Neutrophil (primary cell): ENCODE measurements around the gene TTC7B.

Experiments
- H3K27ac ChIP-seq: fragments of 200-600 bp; sonication (generic); 2 replicates; pipeline ENCODE4 v1.5.1; 2016; ENCODE audit warnings: mild to moderate bottlenecking, moderate library complexity
- H3K27me3 ChIP-seq: fragments of 200-600 bp; sonication (generic); 2 replicates; pipeline ENCODE4 v1.6.0; 2016; ENCODE audit warnings: mild to moderate bottlenecking
- H3K36me3 ChIP-seq: fragments of 200-600 bp; sonication (generic); 2 replicates; pipeline ENCODE4 v1.5.1; 2017
- H3K4me1 ChIP-seq, 2 experiments: fragments of 200-600 bp in 1 of 2; sonication (generic) in 1 of 2; 1 replicate in 1 of 2; 2 replicates in 1 of 2; pipeline versions ENCODE4 v1.5.1 to v1.6.1; 2013 to 2016; ENCODE audit warnings: low read depth in 1 of 2, low read length in 1 of 2, mild to moderate bottlenecking in 1 of 2, moderate library complexity in 1 of 2; ENCODE audit not compliant: control insufficient read depth in 1 of 2, insufficient read depth in 1 of 2
- H3K4me3 ChIP-seq, 2 experiments: fragments of 200-600 bp in 1 of 2; sonication (generic) in 1 of 2; 1 replicate in 1 of 2; 2 replicates in 1 of 2; pipeline ENCODE4 v1.5.1; 2013 to 2016; ENCODE audit warnings: low read depth in 1 of 2, low read length in 1 of 2, mild to moderate bottlenecking in 1 of 2, moderate library complexity in 1 of 2
- H3K9me3 ChIP-seq: fragments of 200-600 bp; sonication (generic); 2 replicates; pipeline ENCODE4 v1.5.1; 2016
- TF ChIP-seq, protein P1 (sequence below): fragments of 200-600 bp; sonication (generic); IDR thresholded peaks from 2 replicates; pipeline ENCODE4 v1.5.1; 2016; ENCODE audit warnings: antibody characterized with exemption

TTC7B gene

DNA sequence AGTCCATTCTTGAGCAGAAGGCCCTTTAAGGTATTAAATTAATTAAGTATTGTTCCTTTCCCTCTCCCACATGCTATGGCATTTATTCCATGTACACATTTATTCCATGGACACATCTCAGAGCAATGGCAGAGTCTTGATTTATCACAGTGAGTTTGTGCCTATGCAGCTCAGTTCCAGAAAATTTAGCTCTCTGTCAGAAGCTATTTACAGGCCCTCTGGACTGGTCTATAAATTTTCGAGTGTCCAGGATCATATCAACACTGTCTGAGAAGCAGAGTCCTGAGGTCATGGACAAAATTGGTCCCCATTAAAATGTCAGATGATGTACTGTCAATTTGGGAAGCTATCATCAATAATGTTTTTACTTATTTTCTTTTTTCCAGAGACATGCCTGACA lies 65.5 kb downstream of the TTC7B start:
- no peaks in the 10 kb centered on the region for H3K36me3 ChIP-seq
- TF ChIP-seq, protein P1, sequence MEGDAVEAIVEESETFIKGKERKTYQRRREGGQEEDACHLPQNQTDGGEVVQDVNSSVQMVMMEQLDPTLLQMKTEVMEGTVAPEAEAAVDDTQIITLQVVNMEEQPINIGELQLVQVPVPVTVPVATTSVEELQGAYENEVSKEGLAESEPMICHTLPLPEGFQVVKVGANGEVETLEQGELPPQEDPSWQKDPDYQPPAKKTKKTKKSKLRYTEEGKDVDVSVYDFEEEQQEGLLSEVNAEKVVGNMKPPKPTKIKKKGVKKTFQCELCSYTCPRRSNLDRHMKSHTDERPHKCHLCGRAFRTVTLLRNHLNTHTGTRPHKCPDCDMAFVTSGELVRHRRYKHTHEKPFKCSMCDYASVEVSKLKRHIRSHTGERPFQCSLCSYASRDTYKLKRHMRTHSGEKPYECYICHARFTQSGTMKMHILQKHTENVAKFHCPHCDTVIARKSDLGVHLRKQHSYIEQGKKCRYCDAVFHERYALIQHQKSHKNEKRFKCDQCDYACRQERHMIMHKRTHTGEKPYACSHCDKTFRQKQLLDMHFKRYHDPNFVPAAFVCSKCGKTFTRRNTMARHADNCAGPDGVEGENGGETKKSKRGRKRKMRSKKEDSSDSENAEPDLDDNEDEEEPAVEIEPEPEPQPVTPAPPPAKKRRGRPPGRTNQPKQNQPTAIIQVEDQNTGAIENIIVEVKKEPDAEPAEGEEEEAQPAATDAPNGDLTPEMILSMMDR = no peak
- no peaks in the 10 kb centered on the region for H3K4me1 ChIP-seq
- no peaks in the 10 kb centered on the region for H3K27me3 ChIP-seq
- no peak overlapping the region for H3K4me3 ChIP-seq
- no peaks in the 10 kb centered on the region for H3K9me3 ChIP-seq
- H3K27ac ChIP-seq = no peak overlapping the region

DNA sequence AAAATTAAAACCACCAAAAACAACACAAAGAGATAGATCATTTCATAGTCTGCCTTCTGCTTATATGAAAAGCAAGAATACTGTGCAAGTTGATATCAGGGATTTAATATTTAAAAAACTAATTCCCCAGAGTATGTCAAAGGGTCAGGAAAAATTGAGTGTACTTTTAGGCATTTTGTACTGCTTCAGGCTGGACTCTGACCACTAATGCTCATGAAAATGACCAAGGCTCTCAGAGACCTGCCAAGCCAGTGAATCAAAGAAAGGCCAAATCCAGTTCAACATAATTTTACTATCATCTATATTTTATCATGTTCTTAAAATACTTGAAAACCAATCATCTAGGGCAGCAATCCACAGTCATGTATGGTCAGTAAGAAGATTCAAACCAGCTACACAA lies 66.0 kb downstream of the TTC7B start:
- H3K27ac ChIP-seq = no peak overlapping the region
- H3K4me3 ChIP-seq = no peak overlapping the region
- no peaks in the 10 kb centered on the region for H3K9me3 ChIP-seq
- TF ChIP-seq, protein P1 = no peak
- no peaks in the 10 kb centered on the region for H3K36me3 ChIP-seq
- H3K27me3 ChIP-seq = no peaks in the 10 kb centered on the region
- no peaks in the 10 kb centered on the region for H3K4me1 ChIP-seq

DNA sequence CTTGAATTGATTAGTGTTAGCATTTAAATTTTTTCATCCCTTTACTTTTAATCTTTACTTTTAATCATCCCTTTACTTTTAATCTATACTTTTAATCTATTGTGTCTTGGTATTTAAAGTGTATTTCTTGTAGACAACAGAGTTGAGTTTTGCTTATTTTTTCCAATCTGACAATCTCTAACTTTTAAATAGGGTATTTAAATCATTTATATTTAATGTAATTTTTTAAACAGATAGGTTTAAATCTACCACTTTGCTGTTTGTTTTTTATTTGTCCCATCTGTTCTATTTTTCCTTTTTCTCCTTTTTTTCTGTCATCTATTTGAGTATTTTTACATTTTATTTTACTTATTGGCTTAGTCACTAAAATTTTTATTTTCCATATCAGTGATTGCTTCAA lies 68.3 kb downstream of the TTC7B start:
- TF ChIP-seq, protein P1 = no peak
- H3K27ac ChIP-seq = no peak overlapping the region
- no peaks in the 10 kb centered on the region for H3K27me3 ChIP-seq
- H3K4me1 ChIP-seq = no peaks in the 10 kb centered on the region
- no peaks in the 10 kb centered on the region for H3K9me3 ChIP-seq
- no peaks in the 10 kb centered on the region for H3K36me3 ChIP-seq
- no peak overlapping the region for H3K4me3 ChIP-seq

DNA sequence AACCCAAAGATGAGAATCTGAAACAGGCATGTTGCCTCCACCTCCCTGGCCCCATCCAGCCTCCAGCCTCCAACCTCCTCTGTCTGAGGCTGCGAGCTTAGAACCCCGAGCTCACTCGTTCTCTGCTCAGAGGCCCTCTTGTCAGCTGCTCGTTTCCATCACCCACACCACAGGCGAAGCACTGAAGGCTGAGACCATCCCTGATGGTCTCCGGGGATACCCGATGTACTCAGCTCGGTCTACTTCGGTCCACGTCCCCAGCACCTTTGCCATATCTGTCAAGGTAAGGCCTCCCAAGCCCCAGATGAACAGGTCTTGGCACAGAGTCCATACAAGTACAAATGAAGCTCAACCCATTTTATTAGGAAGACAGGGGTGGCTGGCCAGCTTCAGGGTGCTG lies 72.4 kb downstream of the TTC7B start:
- H3K27ac ChIP-seq = no peak overlapping the region
- H3K4me1 ChIP-seq = peaks cover 18 to 28% of the 10 kb centered on the region in 2 experiments
- no peaks in the 10 kb centered on the region for H3K9me3 ChIP-seq
- TF ChIP-seq, protein P1 = no peak
- H3K27me3 ChIP-seq = no peaks in the 10 kb centered on the region
- H3K36me3 ChIP-seq = no peaks in the 10 kb centered on the region
- no peak overlapping the region for H3K4me3 ChIP-seq

DNA sequence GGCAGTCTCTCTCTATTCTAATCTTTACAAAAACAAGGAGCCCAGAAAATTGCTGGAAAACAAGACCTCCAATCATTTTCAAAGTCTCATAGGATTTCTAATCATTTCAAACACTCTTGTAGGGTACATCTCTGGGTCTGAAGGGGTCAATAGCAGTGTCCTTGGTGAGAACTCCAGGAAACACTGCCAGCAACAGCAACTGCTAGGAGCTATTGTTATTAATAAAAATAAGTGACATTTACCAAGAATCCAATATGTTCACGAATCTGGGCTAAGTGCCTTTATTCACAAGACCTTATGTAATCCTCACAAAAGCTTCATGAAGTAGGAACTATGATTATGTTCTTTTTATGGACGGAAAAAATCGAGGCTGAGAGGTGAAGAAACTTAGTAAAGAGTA lies 72.8 kb downstream of the TTC7B start:
- Histone ChIP-seq H3K27me3 (no peaks in the 10 kb centered on the region), H3K27ac (no peak overlapping the region), H3K4me1 (peaks cover 22 to 32% of the 10 kb centered on the region in 2 experiments), H3K4me3 (no peak overlapping the region), H3K36me3 (no peaks in the 10 kb centered on the region), H3K9me3 (no peaks in the 10 kb centered on the region)
- TF ChIP-seq, protein P1 = no peak

DNA sequence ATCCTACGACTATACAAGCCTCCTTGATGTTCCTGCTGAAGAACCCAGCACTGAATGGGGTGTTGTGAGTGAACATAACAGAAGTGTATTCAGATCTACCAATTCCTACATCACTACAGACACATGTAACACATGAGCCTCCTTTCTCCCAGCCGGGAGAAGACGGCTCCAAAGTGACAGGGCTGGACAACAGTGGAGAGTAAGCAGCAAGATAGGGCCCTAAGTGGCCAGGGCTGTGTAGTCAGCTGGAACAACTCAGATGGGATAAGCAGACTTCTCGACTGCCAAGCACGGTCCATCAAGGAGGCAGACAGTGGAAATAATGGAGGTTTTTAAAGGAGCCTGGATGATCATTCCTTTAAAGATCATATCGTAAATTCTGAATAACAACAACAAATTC lies 73.5 kb downstream of the TTC7B start:
- TF ChIP-seq, protein P1 = no peak
- no peaks in the 10 kb centered on the region for H3K9me3 ChIP-seq
- no peak overlapping the region for H3K4me3 ChIP-seq
- H3K27ac ChIP-seq = no peak overlapping the region
- no peaks in the 10 kb centered on the region for H3K27me3 ChIP-seq
- peaks cover 26 to 37% of the 10 kb centered on the region in 2 experiments for H3K4me1 ChIP-seq
- no peaks in the 10 kb centered on the region for H3K36me3 ChIP-seq
